Muscle of leg (tissue), 11 donors: Measurements from ENCODE around the gene MMP13. TPM values are rescaled to one million over a fixed set of nuclear protein-coding genes. Genes with fewer than 3 reads are reported as not detected.

Experiments used
- DNase-seq: peaks from one replicate; pipeline ENCODE4 v3.0.0; 2013
- H3K27ac ChIP-seq: one replicate; pipeline ENCODE4 v1.5.1; 2013; ENCODE audit warnings: mild to moderate bottlenecking, low read length, control low read depth
- H3K27me3 ChIP-seq: one replicate; pipeline ENCODE4 v1.6.1; 2013; ENCODE audit warnings: low read length; ENCODE audit not compliant: control insufficient read depth, insufficient read depth
- H3K36me3 ChIP-seq: one replicate; pipeline ENCODE4 v1.6.1; 2013; ENCODE audit warnings: low read length; ENCODE audit not compliant: control insufficient read depth, insufficient read depth
- H3K4me1 ChIP-seq: one replicate; pipeline ENCODE4 v1.6.1; 2013; ENCODE audit warnings: low read length; ENCODE audit not compliant: control insufficient read depth, insufficient read depth
- H3K4me3 ChIP-seq: one replicate; pipeline ENCODE4 v1.5.1; 2013; ENCODE audit warnings: low read length, control low read depth
- H3K9me3 ChIP-seq: replicated peaks from 2 replicates; pipeline ENCODE4 v1.6.1; 2013; ENCODE audit warnings: low read depth, low read length; ENCODE audit not compliant: control insufficient read depth
- WGBS: methylation state at CpG from one replicate; pipeline ENCODE4 v1.1.5; 2013; ENCODE audit warnings: missing lambda C conversion rate; ENCODE audit not compliant: insufficient coverage; 5-methylcytosine and 5-hydroxymethylcytosine counted together
- polyA plus RNA-seq, 8 donors: library from polyadenylated mRNA; unstranded; fragments of 120-200 nt; gene quantifications; one replicate each; pipeline versions ENCODE4 v1.2.1 to v1.2.3, GENCODE V29; 2013; ENCODE audit warnings: inconsistent platforms in 1 of 8, low replicate concordance in 1 of 8; ENCODE audit not compliant: insufficient read length in 8 of 8, insufficient read depth in 1 of 8
- total RNA-seq: library from RNA; stranded (reverse); fragments of 120-200 nt; gene quantifications from one replicate; pipeline ENCODE4 v1.2.4, GENCODE V29; 2013

The MMP13 gene
- total and polyA plus RNA-seq, 9 donors, result 0.04 to 0.12 (median 0.07) TPM; not detected in 5

DNA sequence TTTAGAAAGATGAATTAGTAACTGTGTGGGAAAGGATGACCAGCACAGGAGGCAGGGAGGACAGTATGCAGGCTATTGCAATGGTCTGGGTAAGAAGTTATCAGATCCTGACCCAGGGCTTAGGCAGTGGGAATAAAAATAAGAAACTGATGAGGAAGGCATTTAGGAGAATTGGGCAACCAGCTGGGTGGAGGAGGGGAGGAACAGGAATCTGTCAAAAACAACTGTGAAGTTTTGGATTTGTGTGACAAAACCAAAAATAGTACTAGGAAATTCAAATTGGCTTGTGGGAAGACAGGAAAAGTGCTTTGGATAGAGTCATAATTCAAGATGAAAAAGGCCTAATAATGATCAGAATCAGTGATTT is 27.9 kb downstream of the MMP13 start:
- H3K9me3 ChIP-seq, result no peaks in the 10 kb centered on the region
- no peak overlapping the region for H3K4me3 ChIP-seq
- no peaks in the 10 kb centered on the region for H3K4me1 ChIP-seq
- H3K36me3 ChIP-seq, result no peaks in the 10 kb centered on the region
- no peak overlapping the region for H3K27ac ChIP-seq
- no peaks in the 10 kb centered on the region for H3K27me3 ChIP-seq
- no peak for DNase-seq

DNA sequence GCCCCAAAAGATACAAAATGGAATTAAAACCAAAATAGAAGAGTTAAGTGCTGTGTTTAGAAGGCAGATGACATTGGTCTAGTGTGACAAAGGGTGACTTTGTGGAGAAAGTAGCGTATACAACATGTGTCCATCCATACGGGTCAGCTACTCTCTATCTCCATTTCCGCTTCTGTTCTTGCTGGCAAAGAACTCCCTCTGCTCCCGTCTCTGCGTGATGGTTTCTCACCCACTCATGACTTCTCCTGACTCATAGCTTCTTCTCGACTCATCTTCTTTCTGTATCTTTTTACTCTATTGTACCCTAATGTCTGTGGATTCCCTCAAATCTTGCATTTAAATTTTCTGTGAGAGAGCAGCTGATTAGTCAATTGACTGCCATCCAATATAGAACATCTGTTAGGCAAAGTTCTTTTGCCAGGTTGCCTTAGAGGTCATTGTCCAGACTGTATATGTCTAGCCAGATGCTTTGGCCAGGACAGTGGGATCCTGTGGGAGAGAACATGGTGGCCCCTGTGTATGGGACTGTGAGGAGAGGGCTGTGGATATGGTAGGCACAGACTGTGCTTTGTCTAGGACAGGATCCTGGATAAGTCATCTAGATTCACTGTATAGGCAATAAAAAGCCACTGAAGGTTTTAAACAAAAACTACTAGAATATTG is 28.4 kb downstream of the MMP13 start:
- Histone ChIP-seq H3K36me3 (no peaks in the 10 kb centered on the region), H3K4me3 (no peak overlapping the region), H3K4me1 (no peaks in the 10 kb centered on the region), H3K27ac (no peak overlapping the region), H3K9me3 (no peaks in the 10 kb centered on the region), H3K27me3 (no peaks in the 10 kb centered on the region)
- WGBS, result 82% methylated on average over 3 of the region's 6 CpGs
- no peak for DNase-seq

DNA sequence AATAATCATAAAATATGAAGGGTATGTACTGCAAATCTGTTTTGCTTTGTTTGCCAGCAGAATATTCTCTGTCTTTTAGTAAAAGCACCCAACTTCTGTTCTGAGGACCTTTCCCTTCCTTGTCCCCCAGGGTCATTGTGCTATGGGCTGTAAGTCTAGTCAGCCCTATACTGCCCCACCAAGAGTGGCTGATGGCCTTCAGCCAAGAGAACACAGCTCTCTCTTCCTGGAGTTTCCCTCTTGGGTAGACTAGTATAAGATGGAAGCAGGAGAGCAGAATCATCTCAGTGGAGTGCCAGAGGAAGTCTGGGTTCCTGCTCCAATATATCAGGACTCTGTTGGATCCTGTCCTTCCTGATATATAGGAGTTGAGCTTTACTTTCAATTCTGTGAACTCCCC is 29.0 kb downstream of the MMP13 start:
- Histone ChIP-seq H3K9me3 (no peaks in the 10 kb centered on the region), H3K4me1 (no peaks in the 10 kb centered on the region), H3K4me3 (no peak overlapping the region), H3K27ac (no peak overlapping the region), H3K36me3 (no peaks in the 10 kb centered on the region), H3K27me3 (no peaks in the 10 kb centered on the region)
- no peak for DNase-seq

DNA sequence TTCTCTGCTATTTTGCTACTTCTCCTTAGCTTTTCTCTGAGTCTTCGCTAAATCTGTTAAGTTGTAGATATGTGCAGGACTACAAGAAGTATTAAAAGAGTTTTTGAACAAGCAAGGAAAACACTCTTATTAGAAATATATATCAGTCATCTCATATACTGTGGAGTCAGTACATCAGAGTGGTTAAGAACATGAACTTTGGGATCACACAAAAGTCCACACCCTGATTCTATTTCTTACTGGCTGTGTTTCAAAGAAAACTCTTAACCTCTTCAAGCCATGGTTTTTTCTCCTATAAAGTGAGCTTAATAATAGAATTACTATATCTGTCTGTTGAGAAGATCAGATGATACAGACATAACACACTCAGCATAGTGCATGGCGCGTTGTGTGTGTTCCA is 29.5 kb downstream of the MMP13 start:
- no peak overlapping the region for H3K27ac ChIP-seq
- H3K27me3 ChIP-seq, result no peaks in the 10 kb centered on the region
- WGBS, result no CpG with 5 or more reads among the region's 3 CpGs
- no peak overlapping the region for H3K4me3 ChIP-seq
- DNase-seq, result no peak
- H3K9me3 ChIP-seq, result no peaks in the 10 kb centered on the region
- H3K4me1 ChIP-seq, result no peaks in the 10 kb centered on the region
- no peaks in the 10 kb centered on the region for H3K36me3 ChIP-seq

DNA sequence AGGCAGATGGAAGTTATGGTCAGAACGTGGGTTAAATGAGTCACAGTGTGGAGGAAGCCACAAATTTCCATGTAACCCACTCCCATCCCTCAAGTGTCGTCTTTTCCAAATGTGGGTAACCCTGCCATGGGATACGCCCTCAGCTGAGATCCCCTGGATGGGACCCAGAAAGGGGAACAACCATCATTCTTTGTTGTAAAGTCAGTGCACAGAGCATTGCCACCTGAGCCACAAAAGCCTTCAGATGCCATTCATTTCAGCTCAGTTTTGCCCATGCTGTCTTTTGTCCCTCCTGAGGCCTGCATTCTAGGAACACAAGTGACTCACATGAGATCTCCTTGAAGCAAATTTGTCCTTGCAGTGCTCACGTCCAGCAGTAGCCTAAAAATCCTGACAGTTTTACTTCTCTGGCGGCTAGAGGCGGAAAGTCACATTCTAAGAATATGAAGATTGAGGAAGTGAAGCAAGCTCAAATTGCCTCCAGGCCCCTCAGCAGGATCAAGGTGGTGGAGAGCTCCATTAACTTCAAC is 30.6 kb downstream of the MMP13 start:
- DNase-seq, result peak; percentile 43
- Histone ChIP-seq H3K27me3 (no peaks in the 10 kb centered on the region), H3K27ac (no peak overlapping the region), H3K4me3 (no peak overlapping the region), H3K36me3 (no peaks in the 10 kb centered on the region), H3K9me3 (no peaks in the 10 kb centered on the region), H3K4me1 (no peaks in the 10 kb centered on the region)
- 80% methylated on average over 2 of the region's 6 CpGs for WGBS

DNA sequence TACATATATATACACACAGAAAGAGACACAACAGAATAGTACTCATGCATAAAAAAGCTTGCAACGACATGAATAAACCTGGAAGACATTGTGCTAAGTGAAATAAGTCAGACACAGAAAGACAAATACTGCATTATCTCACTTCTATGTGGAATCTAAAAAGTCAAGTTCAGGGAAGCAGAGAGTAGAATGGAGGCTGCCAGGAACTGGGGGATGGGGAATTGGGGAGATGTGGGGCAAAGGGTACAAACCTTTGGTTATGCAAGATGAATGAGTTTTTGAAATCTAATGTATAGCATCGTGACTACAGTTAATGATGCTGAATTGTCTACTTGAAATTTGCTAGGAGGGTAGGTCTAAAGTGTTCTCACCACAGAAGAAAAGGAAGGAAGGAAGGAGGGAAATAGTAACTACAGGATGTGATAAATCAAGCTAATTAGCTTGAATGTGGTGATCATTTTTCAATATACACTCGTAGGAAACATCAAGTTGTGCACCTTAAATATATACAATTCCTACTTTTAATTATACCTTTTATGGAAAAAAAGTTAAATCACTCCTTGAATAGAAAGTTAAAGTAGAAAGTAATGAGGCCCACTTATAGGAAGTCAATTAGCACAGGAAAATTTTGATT is 33.8 kb downstream of the MMP13 start:
- no peak overlapping the region for H3K27ac ChIP-seq
- no peak for DNase-seq
- no peaks in the 10 kb centered on the region for H3K9me3 ChIP-seq
- no peak overlapping the region for H3K4me3 ChIP-seq
- H3K27me3 ChIP-seq, result no peaks in the 10 kb centered on the region
- H3K36me3 ChIP-seq, result no peaks in the 10 kb centered on the region
- WGBS, result no CpG with 5 or more reads among the region's 3 CpGs
- no peaks in the 10 kb centered on the region for H3K4me1 ChIP-seq

DNA sequence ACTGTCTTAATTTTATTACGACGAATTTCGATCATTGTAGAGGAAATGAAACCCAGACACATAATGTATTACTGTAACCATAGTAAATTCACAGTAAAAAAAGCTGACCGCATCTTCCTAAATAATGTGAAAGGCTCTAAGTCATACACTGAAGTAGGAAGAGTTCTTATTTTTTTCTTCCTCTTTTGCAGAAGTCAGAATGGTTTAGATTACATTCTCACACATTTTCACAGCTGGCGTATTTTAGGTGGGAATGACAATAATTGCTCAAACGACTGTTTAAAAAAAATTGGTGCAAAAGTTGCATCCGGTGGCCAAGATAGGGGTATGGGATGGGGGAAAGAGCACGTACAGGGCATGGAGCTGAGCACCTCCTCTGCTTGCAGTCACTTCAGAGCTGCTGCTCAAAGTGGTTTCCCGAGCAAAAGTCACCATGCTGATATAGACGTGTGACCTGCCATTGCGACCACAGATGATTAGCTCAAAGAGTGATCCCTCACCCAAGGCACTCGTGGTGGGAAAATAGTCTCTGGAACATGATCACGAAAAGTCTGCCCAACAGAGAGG is 35.3 kb downstream of the MMP13 start:
- Histone ChIP-seq H3K36me3 (no peaks in the 10 kb centered on the region), H3K27me3 (no peaks in the 10 kb centered on the region), H3K27ac (no peak overlapping the region), H3K4me3 (no peak overlapping the region), H3K4me1 (no peaks in the 10 kb centered on the region), H3K9me3 (no peaks in the 10 kb centered on the region)
- DNase-seq, result peak; percentile 61
- WGBS, result 76% methylated on average over 7 of the region's 13 CpGs

DNA sequence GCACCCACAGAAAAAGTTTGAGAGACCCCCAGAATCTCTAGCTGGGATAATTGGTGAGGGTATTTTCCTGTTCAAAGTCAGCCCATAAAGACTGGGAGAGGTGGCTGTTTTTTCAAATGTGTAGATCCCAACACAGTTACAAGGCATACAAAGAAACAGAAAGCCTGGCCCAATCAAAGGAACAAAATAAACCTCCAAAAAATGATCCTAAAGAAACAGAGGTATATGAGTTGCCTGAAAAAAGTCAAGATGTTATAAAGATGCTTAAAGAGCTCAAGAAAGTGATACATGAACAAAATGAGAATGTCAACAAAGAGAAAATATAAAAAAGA is 40.5 kb downstream of the MMP13 start:
- Histone ChIP-seq H3K27me3 (no peaks in the 10 kb centered on the region), H3K9me3 (no peaks in the 10 kb centered on the region), H3K27ac (no peak overlapping the region), H3K4me3 (no peak overlapping the region), H3K4me1 (no peaks in the 10 kb centered on the region), H3K36me3 (no peaks in the 10 kb centered on the region)
- DNase-seq, result no peak

DNA sequence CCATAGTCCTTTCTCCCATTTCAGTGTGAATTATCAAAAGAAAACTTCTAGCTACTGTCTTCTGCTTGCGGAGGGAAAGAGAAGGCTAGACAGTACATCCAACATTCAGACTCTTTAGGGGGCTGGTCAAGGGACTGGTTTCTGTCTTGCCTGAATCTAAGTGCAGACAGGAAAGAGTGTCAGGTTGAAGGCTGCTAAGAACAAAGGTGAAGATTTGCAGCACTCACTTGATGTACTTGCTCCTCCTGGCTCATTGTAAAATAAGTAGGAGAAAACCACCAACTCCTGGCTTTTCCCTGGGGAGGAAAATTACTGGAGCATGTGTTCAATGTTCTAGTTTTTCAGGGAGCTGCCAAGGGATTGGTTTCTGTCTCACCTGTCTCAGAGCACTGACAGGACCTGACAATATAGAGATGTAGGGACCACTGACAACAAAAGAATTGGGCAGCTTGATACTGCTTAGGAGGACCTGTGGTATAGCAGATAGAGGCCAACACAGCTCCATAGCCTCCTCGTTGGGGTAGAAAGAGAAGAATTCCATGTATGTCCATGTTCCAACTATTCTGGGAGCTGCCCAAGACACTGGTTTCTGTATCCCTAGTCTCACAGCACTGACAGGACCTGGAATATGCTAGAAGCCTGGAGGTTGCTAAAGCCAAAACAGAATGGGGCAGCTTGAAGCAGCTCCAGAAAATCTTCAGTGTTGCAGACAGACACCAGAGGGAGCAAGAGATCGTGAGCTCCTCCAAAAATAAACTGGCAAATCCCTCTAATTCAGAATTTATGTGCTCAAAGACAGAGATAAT is 41.1 kb downstream of the MMP13 start:
- 80% methylated on average over 1 of the region's 3 CpGs for WGBS
- no peak overlapping the region for H3K4me3 ChIP-seq
- H3K9me3 ChIP-seq, result no peaks in the 10 kb centered on the region
- no peaks in the 10 kb centered on the region for H3K4me1 ChIP-seq
- no peaks in the 10 kb centered on the region for H3K36me3 ChIP-seq
- peak; percentile 39 for DNase-seq
- H3K27ac ChIP-seq, result no peak overlapping the region
- H3K27me3 ChIP-seq, result no peaks in the 10 kb centered on the region

DNA sequence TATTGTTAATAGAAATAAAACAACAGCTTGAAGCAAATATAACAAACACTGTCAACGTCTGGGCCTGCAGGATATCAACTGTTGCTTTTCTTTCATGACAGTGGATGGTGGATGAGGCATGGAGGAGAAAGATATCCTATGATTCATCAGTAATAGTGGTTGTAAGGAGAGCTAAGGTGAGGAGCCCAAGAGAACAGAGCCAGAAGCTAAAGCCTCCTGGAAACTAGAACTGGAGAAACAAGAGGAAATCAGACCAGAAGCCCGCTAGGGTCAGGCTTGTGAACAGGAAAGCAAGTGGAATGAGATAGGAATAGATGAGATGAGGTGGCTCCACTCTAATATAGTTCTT is 43.1 kb downstream of the MMP13 start:
- H3K36me3 ChIP-seq, result no peaks in the 10 kb centered on the region
- H3K27me3 ChIP-seq, result no peaks in the 10 kb centered on the region
- DNase-seq, result no peak
- no peak overlapping the region for H3K4me3 ChIP-seq
- H3K27ac ChIP-seq, result no peak overlapping the region
- H3K4me1 ChIP-seq, result no peaks in the 10 kb centered on the region
- WGBS, result 80% methylated on average over 1 of the region's 2 CpGs
- H3K9me3 ChIP-seq, result no peaks in the 10 kb centered on the region
